ENCODE data around the gene CDC42BPB.

GRCh38 chr14:102951799-102952198 lies 105.5 kb downstream of the CDC42BPB start:
- TF ChIP-seq POLR2AphosphoS5 (IDR thresholded peaks at IDR 0.05; ENCODE audit: low read depth, low read length), result no peak
- TF ChIP-seq, protein P1, sequence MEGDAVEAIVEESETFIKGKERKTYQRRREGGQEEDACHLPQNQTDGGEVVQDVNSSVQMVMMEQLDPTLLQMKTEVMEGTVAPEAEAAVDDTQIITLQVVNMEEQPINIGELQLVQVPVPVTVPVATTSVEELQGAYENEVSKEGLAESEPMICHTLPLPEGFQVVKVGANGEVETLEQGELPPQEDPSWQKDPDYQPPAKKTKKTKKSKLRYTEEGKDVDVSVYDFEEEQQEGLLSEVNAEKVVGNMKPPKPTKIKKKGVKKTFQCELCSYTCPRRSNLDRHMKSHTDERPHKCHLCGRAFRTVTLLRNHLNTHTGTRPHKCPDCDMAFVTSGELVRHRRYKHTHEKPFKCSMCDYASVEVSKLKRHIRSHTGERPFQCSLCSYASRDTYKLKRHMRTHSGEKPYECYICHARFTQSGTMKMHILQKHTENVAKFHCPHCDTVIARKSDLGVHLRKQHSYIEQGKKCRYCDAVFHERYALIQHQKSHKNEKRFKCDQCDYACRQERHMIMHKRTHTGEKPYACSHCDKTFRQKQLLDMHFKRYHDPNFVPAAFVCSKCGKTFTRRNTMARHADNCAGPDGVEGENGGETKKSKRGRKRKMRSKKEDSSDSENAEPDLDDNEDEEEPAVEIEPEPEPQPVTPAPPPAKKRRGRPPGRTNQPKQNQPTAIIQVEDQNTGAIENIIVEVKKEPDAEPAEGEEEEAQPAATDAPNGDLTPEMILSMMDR (IDR thresholded peaks at IDR 0.05), result no peak

All from Panc1 (cell line).